GM23338 (cell line): ENCODE measurements around the gene PXDN. TPM values are rescaled to one million over a fixed set of nuclear protein-coding genes. Genes with fewer than 3 reads are reported as not detected.
A peak's percentile ranks its signal among the peaks of the same experiment; 100 is the strongest.

Source experiments
- ATAC-seq: fragments of 200-7000 bp; cut with Tn5 transposase; 3 replicates; pipeline ENCODE4 v1.9.1; 2020
- DNase-seq: peaks from one replicate; pipeline ENCODE4 v3.0.0-alpha.2; 2015; ENCODE audit warnings: low spot score
- H2AFZ ChIP-seq: fragments of 200-600 bp; sonication (generic); 2 replicates; pipeline ENCODE4 v1.8.0; 2016; ENCODE audit warnings: antibody characterized with exemption, mild to moderate bottlenecking, moderate library complexity
- H3F3A ChIP-seq: fragments of 200-600 bp; sonication (generic); replicated peaks from 2 replicates; pipeline ENCODE4 v1.8.0; 2017; ENCODE audit warnings: antibody characterized with exemption, mixed run types, low read depth
- H3K27ac ChIP-seq: fragments of 200-600 bp; sonication (generic); 2 replicates; pipeline ENCODE4 v1.6.1; 2016; ENCODE audit warnings: low read depth
- H3K27me3 ChIP-seq: fragments of 200-600 bp; sonication (generic); 2 replicates; pipeline ENCODE4 v1.8.0; 2016; ENCODE audit warnings: mild to moderate bottlenecking, mixed run types, moderate library complexity; ENCODE audit not compliant: insufficient read depth
- H3K36me3 ChIP-seq: fragments of 200-600 bp; sonication (generic); 2 replicates; pipeline ENCODE4 v1.8.0; 2016; ENCODE audit warnings: mild to moderate bottlenecking; ENCODE audit not compliant: insufficient read depth
- H3K4me1 ChIP-seq: fragments of 200-600 bp; sonication (generic); 2 replicates; pipeline ENCODE4 v1.8.0; 2016; ENCODE audit warnings: mild to moderate bottlenecking, moderate library complexity; ENCODE audit not compliant: insufficient read depth
- H3K4me2 ChIP-seq: fragments of 200-600 bp; sonication (generic); 2 replicates; pipeline ENCODE4 v1.7.1; 2017; ENCODE audit warnings: mixed run types
- H3K4me3 ChIP-seq: fragments of 200-600 bp; sonication (generic); 2 replicates; pipeline ENCODE4 v1.6.1; 2016; ENCODE audit warnings: mixed run types
- H3K79me2 ChIP-seq: fragments of 200-600 bp; sonication (generic); replicated peaks from 2 replicates; pipeline ENCODE4 v1.8.0; 2017; ENCODE audit warnings: mild to moderate bottlenecking; ENCODE audit not compliant: insufficient read depth
- H3K9me2 ChIP-seq: fragments of 200-600 bp; sonication (generic); 2 replicates; pipeline ENCODE4 v1.8.0; 2017; ENCODE audit not compliant: insufficient read depth
- H4K20me1 ChIP-seq: fragments of 200-600 bp; sonication (generic); replicated peaks from 2 replicates; pipeline ENCODE4 v1.8.0; 2017; ENCODE audit warnings: mild to moderate bottlenecking; ENCODE audit not compliant: insufficient read depth
- H3K27ac Mint-ChIP-seq: 2 replicates; pipeline ENCODE4 v1.8.0; 2020; ENCODE audit warnings: inconsistent platforms, mild to moderate bottlenecking, moderate library complexity, mixed read lengths
- H3K27me3 Mint-ChIP-seq: 3 replicates; pipeline ENCODE4 v1.8.0; 2022; ENCODE audit warnings: low read depth, mild to moderate bottlenecking, moderate library complexity, mixed read lengths, inconsistent platforms; ENCODE audit not compliant: insufficient read depth, poor library complexity
- H3K36me3 Mint-ChIP-seq: 3 replicates; pipeline ENCODE4 v1.8.0; 2021; ENCODE audit warnings: low read depth, mild to moderate bottlenecking, inconsistent platforms, moderate library complexity, mixed read lengths
- H3K4me1 Mint-ChIP-seq: 3 replicates; pipeline ENCODE4 v1.8.0; 2020; ENCODE audit warnings: mild to moderate bottlenecking, inconsistent platforms, mixed read lengths
- H3K4me3 Mint-ChIP-seq: 3 replicates; pipeline ENCODE4 v1.8.0; 2021; ENCODE audit warnings: moderate library complexity, mild to moderate bottlenecking, inconsistent platforms, mixed read lengths
- H3K9me3 Mint-ChIP-seq: 3 replicates; pipeline ENCODE4 v1.8.0; 2020; ENCODE audit warnings: moderate library complexity, mild to moderate bottlenecking, inconsistent platforms, mixed read lengths
- CREB1 ChIP-seq: fragments of 250-450 bp; sonication (Bioruptor Pico); IDR thresholded peaks from 2 replicates; pipeline ENCODE4 v1.5.0; 2020; ENCODE audit warnings: low read depth, mild to moderate bottlenecking, moderate library complexity
- EZH2 ChIP-seq: fragments of 200-600 bp; sonication (generic); IDR thresholded peaks from one replicate; pipeline ENCODE4 v1.8.0; 2017; ENCODE audit warnings: antibody characterized with exemption, mild to moderate bottlenecking, low read depth; ENCODE audit not compliant: unreplicated experiment
- EZH2phosphoT487 ChIP-seq: fragments of 200-600 bp; sonication (generic); IDR thresholded peaks from one replicate; pipeline ENCODE4 v1.8.1; 2018; ENCODE audit warnings: antibody characterized with exemption; ENCODE audit not compliant: unreplicated experiment
- JUNB ChIP-seq: IDR thresholded peaks from one replicate; pipeline ENCODE4 v1.6.1; 2016; ENCODE audit warnings: antibody characterized with exemption; ENCODE audit not compliant: unreplicated experiment
- POLR2AphosphoS5 ChIP-seq: IDR thresholded peaks from 2 replicates; pipeline ENCODE4 v1.6.1; 2016; ENCODE audit warnings: antibody characterized with exemption, low read depth
- STAT1 ChIP-seq: IDR thresholded peaks from one replicate; pipeline ENCODE4 v1.6.1; 2016; ENCODE audit warnings: antibody characterized with exemption; ENCODE audit not compliant: unreplicated experiment
- ZNF114 ChIP-seq: fragments of 250-450 bp; sonication (Bioruptor Pico); IDR thresholded peaks from 2 replicates; pipeline ENCODE4 v1.5.0; 2020; ENCODE audit warnings: mild to moderate bottlenecking, moderate library complexity
- polyA plus RNA-seq: library from polyadenylated mRNA; unstranded; fragments of >200 nt; fragmentation: Nextera tagmentation; extraction: Ambion mirVana; gene quantifications from 2 replicates; pipeline ENCODE4 v1.2.1, GENCODE V29; 2016
- total RNA-seq: library from RNA; depleted of rRNA; stranded (reverse); fragments of >200 nt; shearing (Covaris generic); gene quantifications from 2 replicates; pipeline ENCODE4 v1.2.3, GENCODE V29; 2014
- TF ChIP-seq, protein P1 (sequence below), 2 experiments: fragments of 200-600 bp in 1 of 2; sonication (generic) in 1 of 2; conservative IDR thresholded peaks; 2 replicates each; pipeline versions ENCODE4 v1.5.1 to v1.6.1; 2016 to 2017; ENCODE audit warnings: antibody characterized with exemption in 2 of 2, low read depth in 2 of 2, mild to moderate bottlenecking in 2 of 2, moderate library complexity in 1 of 2

Gene PXDN
- total and polyA plus RNA-seq, 2 experiments from 2014 or later = 42.2 to 225 TPM

DNA sequence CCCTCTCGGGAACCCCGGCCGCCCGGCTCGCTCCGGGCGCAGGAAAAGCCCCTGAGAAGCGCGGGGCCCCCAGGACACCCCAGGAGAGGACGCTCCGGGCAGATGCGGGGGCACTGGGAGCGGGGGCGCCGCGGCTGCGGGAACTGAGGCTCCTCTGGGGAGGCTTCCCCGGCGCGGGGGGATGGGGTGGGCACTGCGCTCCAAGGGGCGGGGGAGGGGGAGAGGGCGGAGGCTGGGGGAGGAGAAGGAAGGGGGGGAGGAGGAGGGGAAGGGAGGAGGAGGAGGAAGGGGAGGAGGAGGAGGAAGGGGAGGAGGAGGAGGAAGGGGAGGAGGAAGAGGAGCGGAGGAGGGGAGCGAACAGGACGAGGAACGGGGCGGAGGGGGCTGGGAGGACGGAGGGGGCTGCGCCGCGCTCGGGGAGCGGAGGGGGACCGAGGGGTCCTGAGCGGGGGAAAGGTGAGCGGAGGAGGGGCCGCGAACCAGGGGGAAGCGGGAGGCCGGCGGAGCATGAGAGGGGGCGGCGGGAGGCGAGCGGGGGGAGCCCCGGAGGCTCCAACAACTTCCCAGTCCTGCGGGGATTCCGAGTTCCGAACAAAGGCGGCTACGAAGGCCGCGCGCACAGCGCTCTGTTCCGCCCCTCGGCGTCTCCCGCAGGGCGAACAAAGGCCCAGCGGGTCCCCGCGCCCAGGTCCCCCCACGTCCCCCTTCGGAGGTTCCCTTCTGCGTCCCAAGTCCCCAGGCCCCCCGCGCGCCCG lies 742 bp downstream of the PXDN start:
- H3K4me2 ChIP-seq = peak overlapping the region; percentile 98
- H3K36me3 ChIP-seq = no peaks in the 10 kb centered on the region
- peak overlapping the region; percentile 92 for H3K27ac ChIP-seq
- H3K4me1 Mint-ChIP-seq = peaks cover 34% of the 10 kb centered on the region
- peak overlapping the region; percentile 97; the same call in 2 of the 3 replicates for H3K4me3 Mint-ChIP-seq
- no peak overlapping the region for H3K27ac Mint-ChIP-seq
- ATAC-seq (peak; percentile 30), DNase-seq (peak; percentile 71)
- TF ChIP-seq EZH2 (no peak), POLR2AphosphoS5 (peak; percentile 53; the same call in 1 of the 2 replicates)
- H4K20me1 ChIP-seq = peaks cover 15% of the 10 kb centered on the region
- H3K27me3 ChIP-seq = peaks cover 39% of the 10 kb centered on the region
- no peaks in the 10 kb centered on the region for H3K9me2 ChIP-seq
- peaks cover 3% of the 10 kb centered on the region for H3K9me3 Mint-ChIP-seq
- peaks cover 27% of the 10 kb centered on the region for H3K27me3 Mint-ChIP-seq
- H3F3A ChIP-seq = no peaks in the 10 kb centered on the region
- peaks cover 45% of the 10 kb centered on the region for H3K79me2 ChIP-seq
- peak overlapping the region; percentile 69; the same call in 1 of the 2 replicates for H2AFZ ChIP-seq
- peaks cover 27% of the 10 kb centered on the region for H3K36me3 Mint-ChIP-seq
- peak overlapping the region; percentile 94 for H3K4me3 ChIP-seq
- peaks cover 26% of the 10 kb centered on the region for H3K4me1 ChIP-seq

DNA sequence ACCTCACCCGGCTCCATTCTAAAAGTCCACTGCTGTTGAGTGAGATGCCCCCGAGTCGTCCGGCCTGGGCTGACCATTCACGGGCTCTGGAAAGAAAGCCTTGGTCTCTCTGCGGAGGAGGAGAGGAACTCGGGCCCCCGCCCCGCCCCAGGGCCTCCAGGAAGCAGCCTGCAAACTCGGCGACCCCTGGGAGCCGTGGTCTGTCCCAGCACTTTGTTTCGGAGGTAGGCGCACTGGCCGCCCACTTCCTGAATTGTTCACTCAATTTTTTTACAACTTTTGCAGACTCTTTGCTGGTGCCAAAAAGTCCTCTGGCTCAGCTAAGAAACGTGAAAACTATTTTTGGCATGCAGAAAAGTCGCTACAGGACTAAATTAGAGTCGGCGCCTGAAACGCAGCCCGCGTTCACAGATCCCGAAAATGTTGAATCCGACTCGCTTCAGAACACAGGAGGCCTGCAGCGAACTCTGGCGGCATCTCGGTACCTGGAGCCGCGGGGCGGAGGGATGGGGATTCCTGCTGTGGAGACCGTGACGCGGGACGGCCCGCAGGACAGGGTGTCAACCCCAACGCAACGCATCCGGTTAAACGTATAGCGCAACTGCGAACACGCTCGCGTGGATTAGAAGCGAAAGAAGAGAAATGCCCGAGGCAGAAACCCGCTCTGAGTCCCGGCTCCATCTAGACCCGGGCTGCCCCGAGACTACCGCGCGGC lies 1.5 kb downstream of the PXDN start:
- H3K27me3 Mint-ChIP-seq = peaks cover 27% of the 10 kb centered on the region
- peak overlapping the region; percentile 92 for H3K27ac ChIP-seq
- H3F3A ChIP-seq = no peaks in the 10 kb centered on the region
- H3K9me3 Mint-ChIP-seq = peaks cover 3% of the 10 kb centered on the region
- H3K9me2 ChIP-seq = no peaks in the 10 kb centered on the region
- ATAC-seq (peak; percentile 44), DNase-seq (peak; percentile 87)
- H3K27me3 ChIP-seq = peaks cover 32% of the 10 kb centered on the region
- H2AFZ ChIP-seq = peak overlapping the region; percentile 69
- H3K4me1 ChIP-seq = peaks cover 26% of the 10 kb centered on the region
- peaks cover 34% of the 10 kb centered on the region for H3K4me1 Mint-ChIP-seq
- H3K4me3 Mint-ChIP-seq = peak overlapping the region; percentile 97
- TF ChIP-seq EZH2phosphoT487 = no peak
- TF ChIP-seq, protein P1, sequence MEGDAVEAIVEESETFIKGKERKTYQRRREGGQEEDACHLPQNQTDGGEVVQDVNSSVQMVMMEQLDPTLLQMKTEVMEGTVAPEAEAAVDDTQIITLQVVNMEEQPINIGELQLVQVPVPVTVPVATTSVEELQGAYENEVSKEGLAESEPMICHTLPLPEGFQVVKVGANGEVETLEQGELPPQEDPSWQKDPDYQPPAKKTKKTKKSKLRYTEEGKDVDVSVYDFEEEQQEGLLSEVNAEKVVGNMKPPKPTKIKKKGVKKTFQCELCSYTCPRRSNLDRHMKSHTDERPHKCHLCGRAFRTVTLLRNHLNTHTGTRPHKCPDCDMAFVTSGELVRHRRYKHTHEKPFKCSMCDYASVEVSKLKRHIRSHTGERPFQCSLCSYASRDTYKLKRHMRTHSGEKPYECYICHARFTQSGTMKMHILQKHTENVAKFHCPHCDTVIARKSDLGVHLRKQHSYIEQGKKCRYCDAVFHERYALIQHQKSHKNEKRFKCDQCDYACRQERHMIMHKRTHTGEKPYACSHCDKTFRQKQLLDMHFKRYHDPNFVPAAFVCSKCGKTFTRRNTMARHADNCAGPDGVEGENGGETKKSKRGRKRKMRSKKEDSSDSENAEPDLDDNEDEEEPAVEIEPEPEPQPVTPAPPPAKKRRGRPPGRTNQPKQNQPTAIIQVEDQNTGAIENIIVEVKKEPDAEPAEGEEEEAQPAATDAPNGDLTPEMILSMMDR (conservative IDR thresholded peaks at IDR 0.05; ENCODE audit: low read depth in 2 of 2) = peak; percentile 46 to 69
- TF ChIP-seq JUNB = no peak
- no peak for TF ChIP-seq STAT1
- TF ChIP-seq ZNF114 = no peak
- peak; percentile 56; the same call in 1 of the 2 replicates for TF ChIP-seq CREB1
- no peaks in the 10 kb centered on the region for H3K36me3 ChIP-seq
- peaks cover 27% of the 10 kb centered on the region for H3K36me3 Mint-ChIP-seq
- H4K20me1 ChIP-seq = peaks cover 20% of the 10 kb centered on the region
- peak overlapping the region; percentile 90 for H3K27ac Mint-ChIP-seq
- H3K79me2 ChIP-seq = peaks cover 52% of the 10 kb centered on the region
- H3K4me3 ChIP-seq = peak overlapping the region; percentile 94
- H3K4me2 ChIP-seq = peak overlapping the region; percentile 98
